Naive B cell (primary cell): ENCODE measurements around the gene ARRB2. TPM values are rescaled to one million over a fixed set of nuclear protein-coding genes. Genes with fewer than 3 reads are reported as not detected.

Source experiments
- ATAC-seq, 2 donors: fragments of 150-1000 bp; cut with Tn5 transposase; 2 replicates each; pipeline ENCODE4 v1.10.0; 2021; ENCODE audit warnings: low read depth in 2 of 2, mild to moderate bottlenecking in 2 of 2, moderate library complexity in 2 of 2
- DNase-seq: peaks from one replicate; pipeline ENCODE4 v3.0.0; 2022
- H3K27ac Mint-ChIP-seq, 6 donors: one replicate each; pipeline ENCODE4 v1.8.0; 2020 to 2022; ENCODE audit warnings: mild to moderate bottlenecking in 6 of 6, mixed read lengths in 6 of 6, moderate library complexity in 5 of 6, inconsistent platforms in 2 of 6
- H3K27me3 Mint-ChIP-seq, 3 donors: one replicate each; pipeline ENCODE4 v1.8.0; 2021 to 2022; ENCODE audit warnings: mixed read lengths in 3 of 3, mild to moderate bottlenecking in 1 of 3
- H3K36me3 Mint-ChIP-seq, 2 donors: one replicate each; pipeline ENCODE4 v1.8.0; 2020 to 2022; ENCODE audit warnings: mixed read lengths in 2 of 2, inconsistent platforms in 1 of 2, mild to moderate bottlenecking in 1 of 2
- H3K4me1 Mint-ChIP-seq, 3 donors: one replicate each; pipeline ENCODE4 v1.8.0; 2020 to 2022; ENCODE audit warnings: mixed read lengths in 3 of 3, inconsistent platforms in 1 of 3, mild to moderate bottlenecking in 1 of 3, moderate library complexity in 1 of 3
- H3K4me3 Mint-ChIP-seq, 8 donors: one replicate each; pipeline ENCODE4 v1.8.0; 2020 to 2022; ENCODE audit warnings: mild to moderate bottlenecking in 8 of 8, mixed read lengths in 8 of 8, moderate library complexity in 8 of 8, inconsistent platforms in 2 of 8
- H3K9me3 Mint-ChIP-seq, 7 donors: one replicate each; pipeline ENCODE4 v1.8.0; 2020 to 2022; ENCODE audit warnings: mixed read lengths in 7 of 7, mild to moderate bottlenecking in 5 of 7, inconsistent platforms in 2 of 7, moderate library complexity in 1 of 7
- polyA plus RNA-seq, 6 donors: library from polyadenylated mRNA; unstranded; fragments of 300-500 nt; fragmentation: Illumina TruSeq; gene quantifications; one replicate each; pipeline ENCODE4 v1.2.3, GENCODE V29; 2021; ENCODE audit warnings: low read depth in 6 of 6

The ARRB2 gene
- polyA plus RNA-seq, 6 donors from 2014 or later = 12.1 to 23.7 (median 14.9) TPM

DNA sequence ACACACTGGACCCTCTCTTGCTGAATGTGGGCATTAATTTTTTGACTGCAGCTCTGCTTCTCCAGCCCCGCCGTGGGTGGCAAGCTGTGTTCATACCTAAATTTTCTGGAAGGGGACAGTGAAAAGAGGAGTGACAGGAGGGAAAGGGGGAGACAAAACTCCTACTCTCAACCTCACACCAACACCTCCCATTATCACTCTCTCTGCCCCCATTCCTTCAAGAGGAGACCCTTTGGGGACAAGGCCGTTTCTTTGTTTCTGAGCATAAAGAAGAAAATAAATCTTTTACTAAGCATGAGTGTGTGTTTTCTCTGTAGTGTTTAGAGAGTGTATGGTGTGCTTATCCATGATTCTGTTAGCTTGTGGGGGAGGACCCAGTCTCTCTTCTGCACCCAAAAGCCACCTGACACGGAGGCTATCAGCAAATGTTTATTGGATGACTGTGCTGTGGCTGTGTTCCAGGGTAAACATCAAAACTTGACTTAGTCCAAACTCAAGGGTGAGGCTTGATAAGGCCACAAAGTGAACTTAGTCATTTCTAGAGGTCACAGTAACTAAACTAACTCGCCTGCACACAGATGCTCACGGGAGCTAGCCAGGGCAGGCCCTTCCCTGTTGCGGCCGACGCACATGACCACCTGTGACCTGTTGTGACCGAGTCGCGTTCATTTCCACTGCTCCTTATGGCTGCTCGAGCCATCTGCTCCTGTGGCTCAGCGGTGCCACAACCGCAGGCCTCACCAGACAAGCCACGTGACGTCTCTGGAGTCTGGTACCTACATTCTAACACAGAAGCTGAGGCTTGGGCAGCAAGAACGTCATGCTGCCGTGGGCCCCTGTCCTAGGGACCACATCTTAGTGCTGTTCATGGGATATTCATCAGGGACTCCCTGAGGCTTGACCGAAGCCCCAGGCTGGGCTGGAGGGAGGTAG lies 11.0 kb downstream of the ARRB2 start:
- peaks cover 12 to 15% (median 12%) of the 10 kb centered on the region in 3 donors for H3K4me1 Mint-ChIP-seq
- no peaks in the 10 kb centered on the region for H3K9me3 Mint-ChIP-seq
- no peaks in the 10 kb centered on the region for H3K27me3 Mint-ChIP-seq
- no peak overlapping the region for H3K4me3 Mint-ChIP-seq
- no peak for DNase-seq
- H3K36me3 Mint-ChIP-seq = peaks cover 0 to 23% of the 10 kb centered on the region in 2 donors
- ATAC-seq = peak; percentile 30 to 65
- peak overlapping the region in 1 of 6 donors; percentile 59 for H3K27ac Mint-ChIP-seq

DNA sequence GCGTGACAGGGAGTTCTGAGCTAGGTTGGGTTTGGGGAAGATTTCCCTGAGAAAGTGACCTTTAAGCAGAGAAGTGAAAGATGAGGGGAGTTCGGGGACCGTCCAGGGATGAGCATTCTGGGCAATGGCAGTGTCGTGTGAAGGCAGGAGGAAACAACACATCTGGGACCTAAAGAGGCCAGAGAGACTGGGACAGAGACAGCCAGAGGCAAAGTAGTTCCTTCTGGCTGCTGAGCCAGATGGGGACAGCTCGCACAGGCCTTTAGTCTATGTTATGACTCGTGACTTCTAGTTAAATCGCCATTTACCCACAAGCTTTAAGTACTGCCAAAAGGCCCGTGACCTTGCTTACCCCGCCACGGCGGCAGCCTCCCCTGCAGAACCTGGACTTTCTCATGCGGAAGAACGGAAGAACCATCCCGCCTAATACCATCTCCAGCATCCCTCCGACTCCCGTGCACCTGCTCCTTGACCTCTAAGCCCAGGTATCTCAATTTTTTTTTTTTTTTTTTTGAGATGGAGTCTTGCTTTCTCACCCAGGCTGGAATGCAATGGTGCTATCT lies 12.3 kb downstream of the ARRB2 start:
- Mint-ChIP-seq H3K27me3 (no peaks in the 10 kb centered on the region), H3K4me3 (no peak overlapping the region), H3K36me3 (peaks cover 0 to 23% of the 10 kb centered on the region in 2 donors), H3K9me3 (no peaks in the 10 kb centered on the region), H3K4me1 (peaks cover 13 to 17% (median 15%) of the 10 kb centered on the region in 3 donors), H3K27ac (no peak overlapping the region)
- ATAC-seq (no peak), DNase-seq (no peak)

DNA sequence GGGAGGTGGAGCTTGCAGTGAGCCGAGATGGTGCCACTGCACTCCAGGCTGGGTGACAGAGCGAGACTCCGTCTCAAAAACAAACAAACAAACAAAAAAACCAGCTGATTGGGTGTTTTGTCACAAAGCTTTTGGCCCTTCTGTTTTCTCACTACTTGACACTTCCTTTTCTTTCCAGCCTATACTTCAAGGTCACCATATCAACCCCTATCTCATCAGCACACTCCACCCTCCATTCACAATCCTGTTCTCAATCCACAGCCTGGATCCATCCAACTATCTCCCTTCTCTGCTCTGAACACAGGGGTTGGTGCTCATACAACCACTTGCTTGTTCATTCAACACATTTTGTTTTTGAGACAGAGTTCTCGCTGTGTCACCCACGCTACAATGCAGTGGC lies 14.2 kb downstream of the ARRB2 start:
- Mint-ChIP-seq H3K36me3 (peaks cover 0 to 14% of the 10 kb centered on the region in 2 donors), H3K27ac (peak overlapping the region in 1 of 6 donors; percentile 88), H3K4me1 (peaks cover 11 to 17% (median 13%) of the 10 kb centered on the region in 3 donors), H3K27me3 (no peaks in the 10 kb centered on the region), H3K9me3 (no peaks in the 10 kb centered on the region), H3K4me3 (no peak overlapping the region)
- ATAC-seq (no peak), DNase-seq (no peak)

DNA sequence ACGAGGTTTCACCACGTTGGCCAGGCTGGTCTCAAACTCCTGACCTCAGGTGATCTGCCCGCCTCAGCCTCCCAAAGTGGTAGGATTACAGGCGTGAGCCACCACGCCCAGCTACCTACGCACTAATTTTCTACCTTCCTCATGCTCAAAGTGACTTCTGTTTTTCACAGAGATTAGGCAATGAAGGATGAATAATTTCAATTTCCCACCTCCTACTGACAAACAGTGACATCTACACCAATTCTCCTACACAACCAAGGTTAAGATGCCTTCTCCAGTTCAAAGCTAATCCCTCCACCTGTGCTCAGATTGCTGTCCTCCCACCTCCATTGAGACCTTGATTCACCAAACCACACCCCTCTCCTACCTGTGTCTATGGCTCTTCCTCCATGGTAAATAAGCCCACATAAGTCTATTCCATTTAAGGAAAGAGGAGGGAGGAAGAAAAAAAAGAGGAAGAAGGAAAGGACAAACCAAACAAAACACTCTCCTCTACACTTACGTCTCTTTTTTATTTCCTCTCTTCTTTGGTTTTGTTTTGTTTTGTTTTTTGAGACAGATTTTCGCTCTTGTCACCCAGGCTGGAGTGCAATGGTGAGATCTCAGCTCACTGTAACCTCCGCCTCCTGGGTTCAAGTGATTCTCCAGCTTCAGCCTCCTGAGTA lies 15.3 kb downstream of the ARRB2 start:
- H3K27me3 Mint-ChIP-seq = no peaks in the 10 kb centered on the region
- H3K27ac Mint-ChIP-seq = peak overlapping the region in 5 of 6 donors; percentile 1 to 71 (median 53)
- H3K36me3 Mint-ChIP-seq = peaks cover 0 to 2% of the 10 kb centered on the region in 2 donors
- DNase-seq (no peak), ATAC-seq (peak in 1 of 2 donors; percentile 41)
- no peaks in the 10 kb centered on the region for H3K9me3 Mint-ChIP-seq
- no peak overlapping the region for H3K4me3 Mint-ChIP-seq
- H3K4me1 Mint-ChIP-seq = peaks cover 15 to 22% (median 17%) of the 10 kb centered on the region in 3 donors

DNA sequence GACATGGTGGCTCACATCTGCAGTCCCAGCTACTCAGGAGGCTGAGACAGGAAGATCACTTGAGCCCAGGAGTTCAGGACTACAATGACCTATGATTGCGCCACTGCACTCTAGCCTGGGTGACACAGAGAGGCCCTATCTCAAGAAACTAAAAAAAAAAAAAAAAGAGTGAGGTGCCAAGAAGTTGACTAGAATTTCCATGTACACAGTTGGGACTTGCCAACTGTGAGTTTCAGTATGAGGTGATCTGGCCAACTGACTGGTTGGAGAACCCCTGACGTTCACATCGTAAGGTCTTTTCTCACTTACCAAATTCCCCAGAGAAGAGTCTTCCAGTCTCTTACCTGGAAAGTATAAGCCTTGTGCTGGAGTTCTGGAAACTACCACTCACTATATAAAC lies 17.7 kb downstream of the ARRB2 start:
- Mint-ChIP-seq H3K27ac (no peak overlapping the region), H3K27me3 (no peaks in the 10 kb centered on the region), H3K36me3 (peaks cover 0 to 4% of the 10 kb centered on the region in 2 donors), H3K9me3 (no peaks in the 10 kb centered on the region), H3K4me3 (no peak overlapping the region), H3K4me1 (peaks cover 24 to 43% (median 31%) of the 10 kb centered on the region in 3 donors)
- DNase-seq (no peak), ATAC-seq (no peak)

DNA sequence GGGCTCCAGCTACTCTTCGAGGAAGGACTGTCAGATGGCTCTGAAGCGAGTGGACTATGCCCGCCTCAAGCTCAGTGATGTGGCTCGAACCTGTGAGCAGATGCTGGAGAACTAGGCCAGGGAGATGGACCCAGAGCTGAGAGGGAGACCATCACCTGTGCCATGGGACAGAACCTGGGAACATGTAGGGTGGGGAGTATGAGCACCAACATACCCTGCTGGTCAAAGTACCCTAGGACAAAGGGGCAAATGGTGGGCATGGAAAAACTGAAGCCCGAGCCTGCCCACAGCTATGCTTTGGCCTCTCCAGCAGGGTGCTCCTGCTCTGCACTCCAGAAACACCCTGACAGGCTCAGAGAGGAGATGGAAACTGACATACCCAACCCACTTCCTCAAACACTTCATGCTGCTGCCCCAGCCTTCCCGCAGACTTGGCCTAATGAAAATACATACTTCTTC lies 22.7 kb downstream of the ARRB2 start:
- Mint-ChIP-seq H3K27ac (peak overlapping the region in 5 of 6 donors; percentile 93 to 99 (median 98)), H3K4me3 (peak overlapping the region; percentile 64 to 94 (median 86)), H3K27me3 (no peaks in the 10 kb centered on the region), H3K36me3 (peaks cover 0 to 4% of the 10 kb centered on the region in 2 donors), H3K4me1 (peaks cover 43 to 56% (median 45%) of the 10 kb centered on the region in 3 donors), H3K9me3 (no peaks in the 10 kb centered on the region)
- ATAC-seq = peak; percentile 84 to 90
- peak; percentile 83 for DNase-seq

DNA sequence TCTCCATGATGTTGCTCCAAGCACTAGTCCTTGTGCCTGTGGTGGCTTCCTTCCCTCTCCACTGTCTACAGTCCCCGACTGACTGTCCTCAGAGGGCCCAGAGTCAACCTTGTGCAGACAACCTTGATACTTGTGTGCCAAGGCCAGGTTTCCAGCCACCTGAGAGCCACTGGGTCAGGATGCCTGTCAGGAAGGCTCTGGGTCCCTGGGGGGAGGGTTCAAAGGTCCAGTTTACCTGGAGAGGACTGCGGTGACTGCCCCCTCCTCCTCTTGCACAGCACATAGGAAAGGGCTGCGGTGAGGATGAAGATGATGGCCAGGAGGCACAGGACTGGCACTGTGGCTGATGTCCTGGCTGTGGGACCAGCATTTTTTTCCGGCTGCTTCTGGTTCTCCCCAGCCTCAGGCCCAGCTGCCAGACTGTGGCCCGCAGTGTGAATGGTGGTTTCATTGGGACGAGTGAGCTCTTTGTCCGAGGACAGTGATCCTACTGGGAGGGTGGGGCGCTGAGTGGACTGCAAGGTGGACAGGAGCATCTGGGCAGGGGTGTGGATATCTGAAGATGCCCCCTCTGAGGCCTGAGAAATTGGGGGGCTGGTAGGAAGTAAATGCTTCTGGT lies 24.5 kb downstream of the ARRB2 start:
- ATAC-seq = no peak
- Mint-ChIP-seq H3K36me3 (peaks cover 0 to 4% of the 10 kb centered on the region in 2 donors), H3K27ac (peak overlapping the region; percentile 66 to 93 (median 90)), H3K4me3 (peak overlapping the region in 3 of 8 donors; percentile 50 to 72 (median 69)), H3K27me3 (no peaks in the 10 kb centered on the region), H3K9me3 (no peaks in the 10 kb centered on the region), H3K4me1 (peaks cover 54 to 64% (median 58%) of the 10 kb centered on the region in 3 donors)
- DNase-seq = no peak

DNA sequence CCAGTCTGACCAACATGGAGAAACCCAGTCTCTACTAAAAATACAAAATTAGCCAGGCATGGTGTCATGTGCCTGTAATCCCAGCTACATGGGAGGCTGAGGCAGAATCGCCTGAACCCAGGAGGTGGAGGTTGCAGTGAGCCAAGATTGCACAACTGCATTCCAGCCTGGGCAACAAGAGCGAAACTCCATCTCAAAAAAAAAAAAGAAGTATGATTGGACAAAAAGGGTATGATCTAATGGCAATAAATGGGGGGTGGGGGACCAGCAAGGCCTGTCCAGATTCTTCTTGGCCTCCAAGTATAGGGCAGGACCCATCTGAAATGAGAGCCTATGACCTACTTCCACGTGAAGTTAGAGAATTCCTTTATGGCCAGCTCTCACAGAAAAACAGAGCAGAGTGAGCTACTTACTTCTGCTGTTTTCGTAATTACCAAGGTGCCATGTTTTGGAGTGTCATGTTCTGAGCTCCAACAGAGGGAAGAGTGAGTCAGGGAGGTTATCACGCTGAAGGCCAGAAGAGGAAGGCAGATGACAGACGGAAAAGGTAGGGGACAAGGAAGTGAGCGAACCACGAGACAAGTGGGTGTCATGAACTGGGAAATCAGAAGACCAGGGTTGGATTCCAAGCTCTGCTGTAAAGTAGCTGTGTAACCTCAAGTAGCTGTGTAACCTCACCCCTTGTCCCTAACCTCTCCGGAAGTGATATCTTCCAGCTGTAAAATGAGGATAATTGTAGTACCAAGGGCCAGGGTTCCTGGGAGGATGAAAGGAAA lies 25.6 kb downstream of the ARRB2 start:
- H3K9me3 Mint-ChIP-seq = no peaks in the 10 kb centered on the region
- ATAC-seq = no peak
- H3K4me1 Mint-ChIP-seq = peaks cover 55 to 63% (median 58%) of the 10 kb centered on the region in 3 donors
- no peak for DNase-seq
- H3K4me3 Mint-ChIP-seq = peak overlapping the region in 1 of 8 donors; percentile 72
- H3K36me3 Mint-ChIP-seq = peaks cover 0 to 4% of the 10 kb centered on the region in 2 donors
- H3K27ac Mint-ChIP-seq = peak overlapping the region; percentile 32 to 93 (median 80)
- H3K27me3 Mint-ChIP-seq = no peaks in the 10 kb centered on the region

DNA sequence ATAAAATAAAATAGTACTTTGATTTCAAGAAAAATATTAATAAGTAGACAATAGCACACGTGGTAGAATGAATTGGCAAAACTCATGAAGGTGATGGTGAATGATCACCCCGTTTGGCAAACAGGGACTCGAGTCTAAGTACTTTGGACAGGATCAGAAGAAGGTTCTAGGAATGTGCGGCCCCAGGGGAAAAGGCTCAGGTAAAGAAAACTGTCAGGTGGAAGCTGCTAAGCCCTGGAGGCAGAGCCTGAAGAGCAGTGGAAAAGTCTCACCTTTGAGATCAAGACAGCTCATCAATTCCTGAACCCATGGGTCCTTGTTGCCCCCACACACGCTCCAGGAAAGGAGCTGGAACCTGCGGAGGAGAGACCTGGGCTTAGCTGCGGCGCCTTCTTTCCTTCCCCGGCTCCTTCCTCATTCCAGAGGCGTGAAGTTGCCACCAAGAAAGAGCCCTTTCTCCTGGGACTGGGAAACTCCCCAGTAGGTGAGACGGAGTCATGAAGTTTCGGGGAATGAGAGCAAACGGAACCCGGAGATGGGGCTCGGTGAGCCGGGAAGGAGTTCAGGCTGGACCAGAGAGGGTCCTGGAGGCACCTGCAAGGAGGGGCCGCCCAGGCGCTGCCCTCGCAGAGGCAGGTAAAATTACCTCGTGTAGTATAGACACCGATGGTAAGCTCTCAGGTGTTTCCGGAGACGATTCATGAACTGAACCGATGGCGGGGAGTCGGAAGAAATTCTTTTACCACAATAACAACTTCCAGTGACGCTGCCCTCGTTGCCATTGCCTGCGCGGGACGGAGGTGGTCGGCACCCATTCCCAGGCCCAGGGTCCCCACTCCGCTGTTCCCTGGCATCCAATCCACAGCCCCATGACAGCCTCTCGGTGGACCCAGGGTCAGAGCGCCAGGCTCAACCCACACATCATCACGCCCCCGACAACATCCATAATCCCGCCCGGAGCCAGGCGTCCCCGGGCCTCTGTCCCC lies 28.0 kb downstream of the ARRB2 start:
- peak overlapping the region; percentile 80 to 97 (median 92) for H3K4me3 Mint-ChIP-seq
- DNase-seq (peak; percentile 60), ATAC-seq (peak; percentile 54 to 60)
- no peaks in the 10 kb centered on the region for H3K9me3 Mint-ChIP-seq
- peaks cover 6 to 22% (median 19%) of the 10 kb centered on the region in 3 donors for H3K27me3 Mint-ChIP-seq
- peaks cover 41 to 47% (median 41%) of the 10 kb centered on the region in 3 donors for H3K4me1 Mint-ChIP-seq
- peak overlapping the region; percentile 88 to 99 (median 96) for H3K27ac Mint-ChIP-seq
- no peaks in the 10 kb centered on the region for H3K36me3 Mint-ChIP-seq

DNA sequence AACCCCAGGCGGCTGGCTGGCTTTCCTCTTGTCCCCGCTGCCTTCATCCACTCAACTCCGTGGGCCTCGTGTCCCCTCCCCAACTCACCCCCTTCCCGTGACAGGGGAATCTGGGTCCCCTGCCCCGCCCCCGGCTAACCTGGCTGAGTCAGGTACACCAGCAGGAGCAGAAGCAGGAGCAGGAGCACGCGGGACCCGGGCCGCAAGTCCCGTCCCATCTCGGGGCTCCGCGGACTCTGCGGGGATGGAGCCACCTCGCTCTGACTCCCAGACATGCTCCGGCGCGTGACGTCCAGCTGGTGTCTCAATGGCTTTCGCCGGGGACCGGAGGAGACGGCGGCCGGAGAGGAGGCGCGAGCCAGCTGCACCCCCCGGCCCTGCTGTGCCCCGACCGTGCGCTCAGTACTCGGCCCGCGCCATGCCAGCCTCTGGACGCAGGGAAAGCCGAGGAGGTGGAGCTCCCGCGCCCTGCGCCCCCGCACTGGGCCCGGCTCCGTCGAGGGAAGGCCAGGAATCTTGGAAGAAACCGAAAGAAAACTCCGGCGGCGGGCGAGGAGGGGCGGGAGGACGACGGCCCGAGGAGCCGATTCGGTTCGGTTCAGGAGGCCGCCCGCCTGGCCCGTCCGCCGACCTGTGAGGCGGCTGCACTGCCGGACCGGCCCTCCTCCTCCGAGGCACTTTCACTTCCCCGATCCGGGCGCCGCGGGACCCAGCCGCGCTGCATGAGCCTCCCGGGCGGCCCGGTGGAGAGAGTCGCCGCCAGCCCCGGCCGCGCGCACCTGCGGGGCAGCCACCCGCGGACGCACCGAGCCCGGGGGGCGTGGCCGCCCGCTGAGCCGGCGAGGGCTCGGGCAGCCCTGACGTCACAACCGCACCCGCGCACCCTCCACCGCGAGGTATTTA lies 28.9 kb downstream of the ARRB2 start, which contains the start of the genes CXCL16 and ZMYND15:
CXCL16 (minus strand) TSS at position 807 of the 903 bp plus-strand sequence; CDS start at position 218, 589 bp downstream.
ZMYND15 (plus strand) TSS at position 712 of the 903 bp plus-strand sequence. CDS start 716 bp downstream, outside the sequence.
- peak; percentile 78 to 79 for ATAC-seq
- peak; percentile 88 for DNase-seq
- peaks cover 32 to 39% (median 36%) of the 10 kb centered on the region in 3 donors for H3K4me1 Mint-ChIP-seq
- peak within 1 kb of the TSS; percentile 88 to 99 (median 96) for H3K27ac Mint-ChIP-seq
- H3K27me3 Mint-ChIP-seq = peaks cover 6 to 31% (median 25%) of the 10 kb centered on the region in 3 donors
- no peaks in the 10 kb centered on the region for H3K9me3 Mint-ChIP-seq
- no peaks in the 10 kb centered on the region for H3K36me3 Mint-ChIP-seq
- peak within 1 kb of the TSS; percentile 80 to 97 (median 92) for H3K4me3 Mint-ChIP-seq
